T47D (cell line): ENCODE measurements around the gene RAB11FIP4.
A peak's percentile ranks its signal among the peaks of the same experiment; 100 is the strongest.

Source experiments
- DNase-seq, 2 experiments: peaks; one replicate each; pipeline versions ENCODE4 v3.0.0 to v3.0.0-alpha.2; 2011 to 2012; ENCODE audit warnings: low read depth in 1 of 2, low spot score in 1 of 2
- JUND ChIP-seq: IDR thresholded peaks from 2 replicates; pipeline ENCODE4 v1.6.1; 2012; ENCODE audit warnings: low read depth
- in situ Hi-C: cut with HindIII; loops from 2 replicates; pipeline ENCODE4 v1.10.0; 2016; ENCODE audit warnings: low sequenced_read_pairs, low pct_unique_long_range_greater_than_20kb

RAB11FIP4 gene

DNA sequence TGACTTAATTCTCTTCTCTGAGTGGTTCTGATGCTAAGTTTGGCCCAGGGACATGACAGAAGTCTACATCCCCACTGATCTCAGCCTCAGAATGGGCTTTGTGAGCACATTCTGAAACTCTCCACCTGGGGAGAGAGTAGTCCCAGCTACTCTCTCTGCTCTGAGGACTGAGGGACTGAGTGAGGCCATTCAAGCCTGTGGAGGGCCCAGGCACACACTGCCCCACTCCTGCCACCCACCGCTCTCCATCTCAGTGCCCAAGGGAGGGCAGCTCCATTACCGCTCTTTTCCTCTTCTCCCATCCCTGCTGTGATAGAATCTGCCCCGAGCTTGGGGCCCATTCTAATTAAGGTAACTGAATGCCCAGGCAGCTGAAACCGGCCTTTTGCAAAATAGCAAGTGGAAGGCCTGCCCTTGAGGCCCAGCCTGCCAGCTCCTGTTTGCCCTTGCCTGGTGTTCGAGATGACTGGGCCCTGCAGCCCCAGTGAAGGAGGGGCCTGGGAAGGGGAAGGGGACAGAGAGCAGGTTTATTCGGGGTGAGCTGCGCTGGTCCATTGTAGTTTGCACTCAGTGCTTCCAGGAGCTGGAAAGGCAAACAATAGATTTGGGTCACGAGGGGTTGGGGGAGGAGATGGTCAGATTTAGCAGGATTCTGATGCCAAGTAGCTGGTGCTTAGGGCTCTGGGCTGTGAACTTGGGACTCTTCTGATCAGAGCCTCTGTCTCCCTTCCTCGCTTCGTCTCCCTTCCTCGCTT lies 76.2 kb downstream of the RAB11FIP4 start:
- in situ Hi-C loops: no loop called here
- TF ChIP-seq JUND: no peak
- DNase-seq: peak in 1 of 2 experiments; percentile 45

- in situ Hi-C loops: no loop called here
- no peak for TF ChIP-seq JUND
- no peak for DNase-seq
Measured at GRCh38 chr17:31469959-31470358, 78.5 kb downstream of the RAB11FIP4 start.

DNA sequence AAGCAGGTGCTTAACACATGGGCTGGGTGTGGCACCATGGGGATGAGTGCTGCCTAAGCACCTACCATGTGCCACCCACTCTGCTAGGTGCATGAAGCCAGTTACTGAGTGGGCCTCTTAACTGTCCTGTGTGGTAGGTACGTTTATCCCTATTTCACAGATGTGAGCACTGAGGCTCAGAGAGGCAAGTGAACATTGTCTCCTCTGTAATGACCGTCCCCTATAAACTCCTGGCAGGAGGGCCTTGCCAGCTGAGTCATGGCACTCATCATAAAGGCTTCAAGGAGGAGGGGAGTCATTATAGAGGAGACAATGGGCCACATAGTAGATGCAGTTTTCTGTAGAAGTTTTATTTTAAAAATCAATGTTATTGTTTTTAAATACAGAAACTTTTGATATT lies 79.1 kb downstream of the RAB11FIP4 start:
- no peak for TF ChIP-seq JUND
- in situ Hi-C loops: no loop called here
- DNase-seq: no peak

DNA sequence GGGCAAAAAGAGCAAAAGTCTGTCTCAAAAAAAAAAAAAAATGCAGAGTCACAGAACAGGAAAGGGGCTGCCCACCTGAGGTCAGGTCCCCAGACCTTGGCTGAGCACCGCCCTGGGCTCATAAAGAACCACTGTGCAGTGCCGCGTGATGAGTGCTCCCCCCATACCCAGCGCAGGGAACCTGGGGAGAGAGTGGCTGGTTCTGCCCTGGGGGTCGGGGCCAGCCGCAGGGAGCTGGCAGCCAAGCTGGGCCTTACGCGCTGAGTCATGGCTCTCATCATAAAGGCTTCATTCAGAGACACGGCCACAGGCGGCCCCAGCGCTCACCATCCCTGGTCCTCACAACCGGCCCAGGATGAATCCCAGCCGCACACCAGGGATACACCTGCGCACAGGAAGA lies 80.7 kb downstream of the RAB11FIP4 start:
- no peak for TF ChIP-seq JUND
- DNase-seq: no peak
- in situ Hi-C loops: no loop called here

DNA sequence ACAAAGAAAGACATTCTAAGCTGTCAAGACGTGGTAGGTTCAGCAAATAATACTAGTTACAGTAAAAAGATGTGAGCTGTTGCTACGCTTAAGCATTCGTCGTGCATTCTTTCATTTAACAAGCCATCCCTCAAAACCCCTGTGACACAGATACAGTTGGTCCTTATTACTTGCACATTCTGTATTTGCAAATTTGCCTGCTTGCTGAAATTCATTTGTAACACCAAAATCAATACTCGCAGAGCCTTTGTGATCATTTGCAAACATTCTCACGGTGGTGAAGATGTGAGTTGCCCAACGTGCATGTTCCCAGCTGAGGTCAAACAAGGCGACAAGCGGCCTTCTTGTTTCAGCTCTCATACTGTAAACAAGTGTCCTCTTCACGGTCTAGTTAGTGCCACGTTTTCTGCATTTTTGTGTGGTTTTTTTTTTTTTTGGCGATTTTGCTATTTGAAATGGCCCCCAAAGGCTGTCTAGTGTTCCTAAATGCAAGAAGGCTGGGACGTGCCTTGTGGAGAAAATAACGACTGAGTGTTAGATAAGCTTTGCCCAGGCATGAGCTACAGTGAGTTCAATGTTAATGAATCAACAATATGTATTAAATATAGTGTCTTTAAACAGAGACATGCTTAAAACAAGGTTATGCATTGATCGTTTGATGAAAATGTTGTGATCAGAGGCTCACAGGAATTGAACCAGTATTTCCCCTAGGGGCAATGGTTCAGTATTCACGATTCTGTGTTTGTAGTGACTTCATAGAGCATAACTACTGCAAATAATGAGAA lies 84.1 kb downstream of the RAB11FIP4 start:
- no peak for TF ChIP-seq JUND
- no peak for DNase-seq
- in situ Hi-C loops: no loop called here

DNA sequence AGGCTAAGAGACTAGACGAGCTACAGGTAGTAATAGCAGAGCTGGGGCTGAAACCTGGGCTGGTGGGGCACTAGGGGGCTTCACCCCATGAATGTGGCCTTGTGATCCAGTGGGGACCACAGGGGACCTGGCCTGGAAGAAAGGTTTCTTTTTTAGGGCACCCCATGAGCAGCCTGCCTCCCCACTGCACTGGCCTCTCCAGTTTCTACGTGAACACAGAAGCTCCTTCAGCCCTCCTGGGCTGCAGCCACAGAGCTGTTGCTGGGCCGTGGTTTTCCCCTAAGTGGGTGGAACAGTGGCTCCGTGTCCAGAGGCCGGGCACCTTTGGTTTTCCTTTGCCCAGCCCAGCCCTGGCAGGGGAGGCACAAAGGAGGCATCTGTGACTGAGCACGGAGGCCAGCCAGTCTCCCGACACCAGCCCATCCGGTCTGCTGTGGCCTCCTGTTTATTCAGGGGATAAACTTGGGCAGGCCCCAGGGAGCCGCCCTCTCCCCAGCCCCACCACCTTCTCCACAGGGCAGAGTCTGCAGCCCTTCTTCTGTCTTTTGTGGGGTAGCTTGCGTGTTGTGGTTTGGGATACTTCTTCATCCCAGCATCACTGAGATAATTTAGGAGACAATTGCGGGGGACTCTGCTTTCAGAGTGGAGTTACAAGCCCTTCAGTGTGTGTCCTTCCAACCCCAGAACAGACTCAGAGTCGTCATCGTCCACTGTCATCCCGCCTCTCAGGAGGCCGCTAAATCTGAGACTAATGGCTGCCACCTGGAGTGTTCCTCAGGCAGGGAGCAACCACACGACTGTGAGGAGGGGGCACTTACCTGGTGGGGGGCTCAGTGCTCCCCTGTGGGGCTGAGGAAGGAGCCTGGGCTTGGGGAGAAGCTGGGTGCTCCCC lies 85.3 kb downstream of the RAB11FIP4 start:
- no peak for DNase-seq
- no peak for TF ChIP-seq JUND
- in situ Hi-C loops: no loop called here

DNA sequence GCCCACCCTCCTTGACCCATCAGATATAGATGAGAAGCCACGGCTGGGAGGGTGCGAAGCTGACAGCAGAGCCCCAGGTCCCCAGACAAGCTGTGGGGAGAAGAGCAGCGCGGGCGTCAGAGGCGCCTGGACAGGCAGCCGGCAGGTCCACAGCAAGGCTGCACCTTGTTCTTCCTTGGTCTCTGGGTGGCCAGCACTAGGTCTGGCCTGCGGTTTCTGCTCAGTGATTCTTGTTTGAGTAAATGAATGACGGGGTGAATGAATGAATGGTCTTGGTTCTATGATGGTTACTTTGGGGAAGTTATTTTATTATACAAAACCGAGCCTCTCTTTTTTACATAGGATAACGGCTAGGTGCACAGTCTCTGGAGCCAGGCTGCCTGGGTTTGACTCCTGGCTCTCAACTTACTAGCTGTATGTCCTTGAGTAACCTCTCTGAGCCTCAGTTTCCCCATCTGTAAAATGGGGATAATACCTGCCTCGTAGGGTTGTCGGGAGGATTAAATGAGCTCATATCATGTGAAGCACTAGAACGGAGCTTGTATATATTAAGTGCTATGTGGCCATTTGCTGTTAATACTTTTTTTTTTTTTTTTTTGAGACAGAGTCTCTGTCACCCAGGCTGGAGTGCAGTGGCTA lies 86.1 kb downstream of the RAB11FIP4 start:
- TF ChIP-seq JUND: no peak
- no peak for DNase-seq
- in situ Hi-C loops: no loop called here

DNA sequence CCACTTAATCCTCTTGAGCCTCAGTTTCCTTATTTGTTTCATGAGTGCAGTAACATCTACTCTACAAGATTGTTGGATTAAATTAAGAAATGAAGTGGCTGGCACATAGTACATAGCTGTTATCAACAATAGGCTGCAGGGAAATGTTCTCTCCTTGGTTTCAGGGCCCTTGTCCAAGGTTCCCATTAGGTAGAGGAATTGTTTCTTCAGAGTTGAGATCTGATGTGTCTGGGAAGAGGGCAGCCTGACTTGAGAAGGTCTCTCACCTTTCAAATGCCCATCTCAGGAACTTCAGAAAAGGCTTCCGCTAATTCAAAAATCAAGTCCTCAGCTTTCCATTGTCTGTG lies 87.6 kb downstream of the RAB11FIP4 start:
- no peak for TF ChIP-seq JUND
- DNase-seq: no peak
- in situ Hi-C loops: no loop called here

DNA sequence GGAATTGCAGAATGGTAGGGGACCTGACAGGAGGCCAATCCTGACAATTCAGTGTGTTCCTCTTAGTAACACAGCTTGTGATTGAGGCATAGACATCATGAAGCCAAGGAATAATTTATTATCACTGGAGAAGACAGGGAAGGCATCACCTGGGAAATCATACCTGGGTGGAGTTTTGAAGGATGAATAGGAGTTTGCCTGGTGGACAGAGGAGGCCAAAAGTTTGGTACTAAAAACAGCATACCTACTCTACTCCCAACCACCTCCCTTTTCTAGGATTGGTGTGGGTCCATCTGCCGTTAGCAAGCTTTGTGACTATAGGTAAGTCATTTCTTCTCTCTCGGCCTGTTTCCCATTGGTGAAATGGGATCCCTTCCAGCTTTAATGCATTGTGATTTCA lies 88.0 kb downstream of the RAB11FIP4 start:
- DNase-seq: no peak
- in situ Hi-C loops: no loop called here
- TF ChIP-seq JUND: no peak

DNA sequence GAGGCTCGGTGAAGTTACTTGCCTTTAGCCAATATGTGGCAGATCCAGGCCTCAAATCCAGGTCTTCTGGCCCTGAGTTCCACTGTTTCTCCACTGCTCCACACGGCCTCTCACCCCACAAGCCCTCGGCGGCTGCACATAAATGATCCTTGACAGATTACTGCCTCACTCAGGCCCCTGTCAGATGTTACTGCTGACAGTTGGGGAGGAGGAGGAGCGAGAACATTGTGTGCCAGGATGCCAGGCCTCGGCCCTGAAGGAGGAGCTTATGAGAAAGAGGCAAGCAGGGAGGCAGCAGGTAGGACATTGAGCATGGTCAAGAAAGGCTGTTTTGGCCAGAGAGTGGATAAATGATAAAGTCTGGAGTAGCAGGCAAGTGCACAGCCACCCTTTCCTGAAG lies 88.6 kb downstream of the RAB11FIP4 start:
- in situ Hi-C loops: no loop called here
- no peak for TF ChIP-seq JUND
- DNase-seq: no peak

- peak in 1 of 2 experiments; percentile 32 for DNase-seq
- in situ Hi-C loops: no loop called here
Measured at GRCh38 chr17:31480904-31481782, 89.7 kb downstream of the RAB11FIP4 start.

More at GRCh38 chr17:31480904-31481782, 89.7 kb downstream of the RAB11FIP4 start:
- TF ChIP-seq JUND: no peak
